Activated naive CD8-positive, alpha-beta T cell treated with anti-CD3 and anti-CD28 coated beads, Interleukin-2, amount 50 U/mL, for 16 hours (primary cell): ENCODE results near the gene SF3B6.
"Not testable (repeated sequence)": the region's sequence is repeated elsewhere in the genome, so short reads cannot be mapped to it uniquely, and the experiment has no call there.

ENCODE experiments used
- DNase-seq: peaks from one replicate; pipeline ENCODE4 v3.0.0-alpha.2; 2020; ENCODE audit warnings: low read depth, low spot score

SF3B6 gene

DNA sequence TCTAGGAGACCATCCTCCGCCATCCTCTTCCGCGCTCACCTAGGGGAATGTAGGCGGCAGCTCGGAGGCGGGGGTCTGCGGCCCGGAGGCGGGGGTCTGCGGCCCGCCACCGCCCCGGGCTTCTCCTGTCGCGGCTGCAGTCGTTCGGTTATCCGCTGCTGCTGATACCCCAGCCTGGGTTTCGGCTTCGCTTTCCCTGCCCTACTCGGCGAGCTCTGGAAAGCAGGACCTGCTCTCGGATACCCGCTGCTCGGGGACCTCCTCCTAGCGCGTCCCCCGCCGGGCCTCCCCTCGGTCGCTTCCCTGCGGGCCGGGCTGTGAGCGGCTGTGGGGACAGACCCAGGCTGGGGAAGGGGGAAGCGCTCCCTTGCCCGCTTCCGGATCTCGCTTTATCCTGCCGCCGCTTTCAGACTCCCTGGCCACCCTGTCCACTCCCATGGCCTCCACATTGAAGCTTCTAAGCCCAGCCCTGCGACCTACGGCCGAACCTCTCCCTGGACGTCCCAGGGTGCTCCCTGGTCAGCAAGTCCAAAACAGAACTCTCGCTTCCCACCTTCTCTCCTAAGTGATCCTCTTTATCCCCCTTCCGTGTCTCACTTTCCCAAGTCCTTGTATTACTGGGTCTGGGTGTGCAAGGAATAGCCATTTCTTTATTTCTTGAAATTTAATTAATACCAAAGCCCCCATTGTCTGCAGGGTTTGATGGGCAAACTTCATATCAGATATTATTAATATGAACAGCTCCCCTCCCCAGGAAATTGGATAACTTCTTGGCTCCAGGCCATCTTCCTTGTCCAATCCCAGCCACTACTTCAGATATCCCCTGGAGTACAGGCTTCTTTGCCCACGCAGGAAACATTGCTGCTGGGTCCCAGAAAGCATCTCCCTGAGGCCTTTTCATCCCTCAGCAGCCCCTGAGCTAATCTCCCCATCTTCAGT is 25.8 kb downstream of the SF3B6 start:
- no peak for DNase-seq

GRCh38 chr2:24049485-24050021 is 26.6 kb downstream of the SF3B6 start, which contains the start of gene FKBP1B:
FKBP1B (plus strand) TSS chr2:24049741; CDS start chr2:24049850, 109 bp downstream.
- peak; percentile 26 for DNase-seq

DNA sequence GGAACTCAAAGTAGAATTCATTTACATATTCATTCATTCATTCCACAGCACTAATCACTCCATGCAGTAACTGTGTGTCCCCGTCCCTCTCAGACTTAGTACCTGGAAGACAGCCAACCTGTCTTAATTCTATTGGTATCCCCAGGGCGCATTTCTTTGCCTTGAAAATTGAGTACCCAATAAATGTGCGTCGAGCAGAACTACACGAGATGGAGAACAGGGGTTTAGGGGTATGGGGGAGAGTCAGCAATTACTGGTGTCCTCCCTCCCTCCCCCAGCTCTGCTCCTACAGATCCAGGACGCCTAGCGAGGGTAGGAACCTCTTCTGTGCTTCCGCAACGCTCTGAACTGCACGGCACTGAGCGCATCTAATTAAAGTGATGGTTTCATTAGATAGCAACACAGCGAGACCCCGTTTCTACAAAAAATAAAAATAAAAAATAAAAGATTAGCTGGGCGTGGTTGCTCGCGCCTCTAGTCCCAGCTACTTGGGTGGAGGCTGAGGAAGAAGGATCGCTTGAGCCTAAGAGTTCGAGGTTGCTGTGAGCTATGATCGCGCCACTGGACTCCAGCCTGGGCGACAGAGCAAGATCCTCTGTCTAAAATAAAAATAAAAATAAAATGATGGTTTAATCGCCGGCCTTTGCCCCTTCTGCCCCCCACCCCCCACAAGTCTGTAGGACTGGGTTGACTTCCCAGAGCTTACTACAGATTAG is 27.2 kb downstream of the SF3B6 start:
- no peak for DNase-seq

- DNase-seq = no peak
Measured at GRCh38 chr2:24047703-24048033, 28.5 kb downstream of the SF3B6 start.

- DNase-seq = peak; percentile 82
Measured at GRCh38 chr2:24046930-24047702, 29.0 kb downstream of the SF3B6 start, which contains the start of gene WDCP. WDCP (minus strand) TSS chr2:24047391; CDS start chr2:24039494, 7,897 bp downstream.

- no peak for DNase-seq
Measured at GRCh38 chr2:24046599-24046929, 29.6 kb downstream of the SF3B6 start.

- DNase-seq = no peak
Measured at GRCh38 chr2:24045511-24046508, 30.3 kb downstream of the SF3B6 start.

- DNase-seq = not testable (repeated sequence)
Measured at GRCh38 chr2:24043133-24043532, 33.0 kb downstream of the SF3B6 start.

GRCh38 chr2:24040511-24040910 is 35.6 kb downstream of the SF3B6 start:
- no peak for DNase-seq

DNA sequence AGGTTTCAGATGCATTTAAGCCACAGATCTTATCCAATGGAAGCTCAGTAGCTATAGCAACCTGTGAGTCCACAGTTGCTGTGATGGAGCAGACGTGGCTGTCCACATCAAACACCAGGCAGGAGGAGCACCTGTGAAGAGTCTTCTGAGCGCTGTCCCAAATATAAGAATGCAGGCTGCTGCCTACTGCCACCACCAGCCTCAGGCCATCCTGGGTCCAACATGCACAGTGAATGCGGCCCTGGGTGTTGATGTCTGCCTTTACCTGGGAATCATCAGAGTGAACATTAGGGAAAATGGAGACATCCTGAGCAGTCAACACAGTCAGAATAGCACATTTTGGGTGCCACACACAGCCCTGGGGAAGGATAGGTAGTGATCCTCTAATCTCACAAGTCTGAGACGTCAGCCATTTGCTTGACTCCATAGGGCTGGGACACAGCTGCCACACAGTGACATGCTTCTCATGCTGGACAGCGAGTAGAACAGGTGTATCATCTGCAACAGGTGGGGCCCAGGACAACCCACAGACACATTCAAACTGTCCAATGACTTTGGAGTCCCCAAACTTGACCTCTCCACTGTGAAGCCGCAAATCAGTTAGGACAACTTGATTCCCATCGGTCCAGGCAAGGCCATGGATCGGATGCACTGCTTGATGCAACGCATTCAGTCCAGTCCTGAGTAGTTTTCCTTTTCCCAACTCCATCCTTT is 37.2 kb downstream of the SF3B6 start:
- DNase-seq = no peak

DNA sequence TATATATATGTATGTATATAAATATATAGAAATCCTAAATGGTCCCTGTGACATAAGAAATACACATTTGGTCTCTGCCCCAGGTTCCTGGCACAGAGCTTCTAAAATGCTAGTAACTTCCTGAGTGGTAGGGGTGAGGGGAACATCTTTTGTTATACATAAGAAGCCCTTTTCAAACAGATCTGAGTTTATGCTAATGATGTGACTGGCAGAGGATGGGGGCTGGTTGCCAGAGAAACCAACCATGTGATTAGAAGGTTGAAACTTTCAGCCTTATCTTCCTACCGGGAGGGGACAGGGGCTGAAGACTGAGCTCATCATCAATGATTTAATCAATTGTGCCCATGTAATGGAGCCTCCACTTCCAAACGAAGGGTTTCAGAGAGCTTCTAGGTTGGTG is 49.9 kb downstream of the SF3B6 start:
- DNase-seq = no peak

DNA sequence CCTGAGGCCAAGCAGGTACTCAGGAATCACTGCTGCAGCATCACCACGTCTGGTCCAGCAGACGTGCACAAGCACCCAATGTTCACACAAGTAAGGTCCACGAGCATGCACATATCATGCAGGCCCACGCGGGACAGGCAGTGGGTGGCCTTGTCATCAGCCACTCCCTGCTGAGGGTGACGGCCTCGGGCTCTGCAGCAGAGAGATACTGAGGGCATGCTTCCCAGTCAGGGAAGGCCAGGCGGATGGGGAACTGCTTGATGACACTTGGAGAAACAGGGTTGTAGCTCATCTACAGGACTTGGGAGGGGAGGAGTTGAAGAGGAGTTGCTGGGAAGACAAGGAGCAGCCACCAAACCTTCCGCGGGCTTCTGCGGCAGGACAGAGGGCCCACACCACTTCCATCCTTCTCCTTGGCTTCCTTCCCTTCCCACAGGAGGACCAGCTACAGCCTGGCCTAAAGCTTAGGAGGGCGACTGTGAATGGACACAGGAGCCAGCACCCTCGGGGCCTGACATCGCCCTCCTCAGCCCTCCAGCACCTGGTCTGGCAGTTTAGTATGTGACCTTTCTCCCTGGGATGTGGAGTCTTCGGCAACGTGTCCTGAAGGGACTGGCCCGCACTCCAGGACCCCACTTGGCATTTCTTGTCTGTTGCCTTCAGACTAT is 51.0 kb downstream of the SF3B6 start:
- DNase-seq = no peak

DNA sequence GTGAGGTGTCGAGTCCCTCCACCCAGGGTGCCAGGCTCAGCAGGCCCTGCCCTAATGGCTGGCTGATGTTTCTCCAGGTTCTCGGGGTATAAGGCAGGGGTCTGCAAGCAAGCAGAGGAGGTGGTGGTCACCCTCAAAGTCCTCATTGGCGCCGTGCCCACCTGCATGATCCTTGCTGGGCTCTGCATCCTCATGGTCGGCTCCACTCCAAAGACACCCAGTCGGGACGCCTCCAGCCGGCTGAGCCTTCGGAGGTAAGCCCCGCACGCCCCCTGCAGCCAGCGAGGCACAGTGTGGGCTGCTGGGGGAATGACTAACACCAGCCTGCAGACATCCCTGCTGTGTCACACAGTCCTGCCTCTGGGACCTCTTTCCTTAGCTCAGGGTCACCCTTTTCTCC is 52.1 kb downstream of the SF3B6 start:
- no peak for DNase-seq

DNA sequence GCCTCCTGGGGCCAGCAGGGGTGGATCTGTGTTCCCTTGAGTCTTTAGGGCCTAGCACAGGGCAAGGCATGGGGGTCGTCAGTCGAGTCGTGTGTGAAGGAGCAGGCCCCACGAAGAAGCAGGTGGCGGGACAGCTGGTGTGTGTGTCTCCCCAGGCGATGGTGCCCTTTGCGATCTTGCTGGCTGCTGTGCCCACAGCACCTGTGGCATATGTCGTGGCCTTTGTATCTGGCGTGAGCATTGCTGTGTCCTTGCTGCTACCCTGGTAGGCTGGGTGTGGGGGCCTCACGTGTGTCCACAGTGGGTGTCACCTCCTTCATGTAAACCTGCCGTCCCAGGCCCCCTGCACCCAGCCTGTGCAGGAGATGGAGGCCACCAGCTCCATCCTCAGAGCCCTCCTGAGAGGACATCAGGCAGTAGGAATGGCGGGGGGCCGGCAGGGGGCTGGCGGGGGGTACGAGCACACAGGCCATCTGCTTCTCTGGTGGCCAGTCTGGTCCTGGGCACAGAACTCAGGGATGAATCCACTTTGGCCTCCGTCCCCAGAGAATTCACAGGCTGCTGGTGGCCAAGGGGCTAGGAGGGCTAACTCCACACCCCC is 53.1 kb downstream of the SF3B6 start:
- no peak for DNase-seq

DNA sequence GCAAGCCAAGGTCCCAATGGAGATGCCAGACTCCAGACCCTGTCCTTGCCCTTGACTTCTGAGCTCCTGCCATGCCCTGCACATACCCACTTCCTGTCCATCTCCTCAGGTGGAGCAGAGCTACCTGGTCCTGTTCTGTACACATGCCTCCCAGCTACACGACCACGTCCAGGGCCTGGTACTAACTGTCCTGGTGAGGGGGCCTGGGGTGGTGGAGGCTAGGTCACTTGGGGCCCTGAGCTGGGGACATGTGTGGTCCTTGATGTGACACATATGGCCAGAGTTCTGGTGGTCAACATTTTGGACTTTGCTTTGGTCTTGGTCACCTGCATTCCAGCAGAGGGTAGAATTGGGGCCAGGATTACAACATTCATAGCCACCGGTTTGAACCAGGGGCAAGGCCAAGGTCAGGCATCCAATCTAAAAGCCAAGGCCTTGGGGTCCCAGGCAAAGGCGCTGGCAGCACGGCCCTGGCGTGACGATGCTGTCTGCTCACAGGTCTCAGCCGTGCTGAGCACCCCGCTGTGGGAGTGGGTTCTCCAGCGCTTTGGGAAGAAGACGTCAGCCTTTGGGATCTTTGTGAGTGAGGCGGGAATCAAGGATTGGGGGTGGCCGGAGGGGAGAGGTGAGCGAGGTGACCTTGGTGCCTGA is 53.7 kb downstream of the SF3B6 start:
- DNase-seq = no peak

- no peak for DNase-seq
Measured at GRCh38 chr2:24021122-24021998, 54.8 kb downstream of the SF3B6 start.

- DNase-seq = no peak
Measured at GRCh38 chr2:24020244-24020643, 55.9 kb downstream of the SF3B6 start.
